ENCODE results near the gene RNF31.
A peak's percentile ranks its signal among the peaks of the same experiment; 100 is the strongest.

RNF31 gene

DNA sequence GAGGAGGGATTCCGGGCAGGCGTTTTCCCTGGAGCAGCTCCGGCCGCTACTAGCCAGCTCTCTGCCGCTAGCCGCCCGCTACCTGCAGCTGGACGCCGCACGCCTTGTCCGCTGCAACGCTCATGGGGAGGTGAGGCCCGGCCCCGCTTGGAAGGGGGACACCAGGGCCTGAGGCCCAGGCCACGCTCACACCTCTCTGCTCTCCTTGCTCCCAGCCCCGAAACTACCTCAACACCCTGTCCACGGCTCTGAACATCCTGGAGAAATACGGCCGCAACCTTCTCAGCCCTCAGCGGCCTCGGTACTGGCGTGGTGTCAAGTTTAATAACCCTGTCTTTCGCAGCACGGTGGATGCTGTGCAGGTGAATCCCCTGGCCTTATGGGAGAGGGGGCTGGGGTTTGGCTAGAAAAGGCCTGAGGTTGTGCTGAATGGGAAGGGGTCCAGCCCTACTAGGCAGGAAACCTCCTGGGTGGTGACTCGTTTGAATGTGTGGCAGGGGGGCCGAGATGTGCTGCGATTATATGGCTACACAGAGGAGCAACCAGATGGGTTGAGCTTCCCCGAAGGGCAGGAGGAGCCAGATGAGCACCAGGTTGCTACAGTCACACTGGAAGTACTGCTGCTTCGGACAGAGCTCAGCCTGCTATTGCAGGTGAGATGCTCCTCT lies 597 bp downstream of the RNF31 start:
- H3K4me3 ChIP-seq (ENCODE audit: low read length): peak overlapping the region; percentile 97
- DNase-seq (ENCODE audit: low read depth): no peak
- TF ChIP-seq, protein P1, sequence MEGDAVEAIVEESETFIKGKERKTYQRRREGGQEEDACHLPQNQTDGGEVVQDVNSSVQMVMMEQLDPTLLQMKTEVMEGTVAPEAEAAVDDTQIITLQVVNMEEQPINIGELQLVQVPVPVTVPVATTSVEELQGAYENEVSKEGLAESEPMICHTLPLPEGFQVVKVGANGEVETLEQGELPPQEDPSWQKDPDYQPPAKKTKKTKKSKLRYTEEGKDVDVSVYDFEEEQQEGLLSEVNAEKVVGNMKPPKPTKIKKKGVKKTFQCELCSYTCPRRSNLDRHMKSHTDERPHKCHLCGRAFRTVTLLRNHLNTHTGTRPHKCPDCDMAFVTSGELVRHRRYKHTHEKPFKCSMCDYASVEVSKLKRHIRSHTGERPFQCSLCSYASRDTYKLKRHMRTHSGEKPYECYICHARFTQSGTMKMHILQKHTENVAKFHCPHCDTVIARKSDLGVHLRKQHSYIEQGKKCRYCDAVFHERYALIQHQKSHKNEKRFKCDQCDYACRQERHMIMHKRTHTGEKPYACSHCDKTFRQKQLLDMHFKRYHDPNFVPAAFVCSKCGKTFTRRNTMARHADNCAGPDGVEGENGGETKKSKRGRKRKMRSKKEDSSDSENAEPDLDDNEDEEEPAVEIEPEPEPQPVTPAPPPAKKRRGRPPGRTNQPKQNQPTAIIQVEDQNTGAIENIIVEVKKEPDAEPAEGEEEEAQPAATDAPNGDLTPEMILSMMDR (conservative IDR thresholded peaks at IDR 0.05; ENCODE audit: low read length): no peak

DNA sequence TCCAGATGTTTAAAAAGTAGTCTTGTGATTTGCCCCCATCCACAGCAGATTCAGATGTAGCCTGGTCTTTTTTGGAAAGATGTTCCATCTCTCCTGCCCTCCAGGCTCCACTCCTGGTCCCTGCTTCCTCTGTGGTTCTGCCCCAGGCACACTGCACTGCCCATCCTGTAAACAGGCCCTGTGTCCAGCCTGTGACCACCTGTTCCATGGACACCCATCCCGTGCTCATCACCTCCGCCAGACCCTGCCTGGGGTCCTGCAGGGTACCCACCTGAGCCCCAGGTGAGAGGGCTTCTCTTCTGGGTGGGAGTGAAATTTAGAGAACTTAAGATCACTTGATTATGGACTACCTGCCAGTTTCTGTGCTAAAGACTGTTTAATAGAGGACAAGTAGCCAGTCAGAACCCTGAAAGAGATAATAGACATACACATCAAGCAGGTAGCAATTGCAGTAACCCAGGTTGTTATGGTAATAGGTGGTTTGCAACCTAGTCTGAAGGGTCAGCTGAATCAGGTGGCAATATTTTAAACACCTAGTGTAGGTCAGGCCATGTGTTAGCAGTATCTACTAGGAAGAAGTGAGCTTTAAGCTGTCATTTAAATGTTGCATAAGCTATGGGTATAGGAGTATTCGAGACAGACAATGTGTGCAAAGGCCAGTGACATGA lies 2.1 kb downstream of the RNF31 start:
- TF ChIP-seq, protein P1 (conservative IDR thresholded peaks at IDR 0.05; ENCODE audit: low read length): no peak
- no peak overlapping the region for H3K4me3 ChIP-seq (ENCODE audit: low read length)

DNA sequence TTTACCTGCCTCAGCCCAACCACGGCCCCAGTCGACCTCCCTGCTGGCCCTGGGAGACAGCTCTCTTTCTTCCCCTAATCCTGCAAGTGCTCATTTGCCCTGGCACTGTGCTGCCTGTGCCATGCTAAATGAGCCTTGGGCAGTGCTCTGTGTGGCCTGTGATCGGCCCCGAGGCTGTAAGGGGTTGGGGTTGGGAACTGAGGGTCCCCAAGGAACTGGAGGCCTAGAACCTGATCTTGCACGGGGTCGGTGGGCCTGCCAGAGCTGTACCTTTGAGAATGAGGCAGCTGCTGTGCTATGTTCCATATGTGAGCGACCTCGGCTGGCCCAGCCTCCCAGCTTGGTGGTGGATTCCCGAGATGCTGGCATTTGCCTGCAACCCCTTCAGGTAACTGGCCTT lies 2.8 kb downstream of the RNF31 start:
- no peak for DNase-seq (ENCODE audit: low read depth)
- TF ChIP-seq, protein P1 (conservative IDR thresholded peaks at IDR 0.05; ENCODE audit: low read length): no peak

More for the DNA sequence above, 2.1 kb downstream of the RNF31 start:
- DNase-seq (ENCODE audit: low read depth): no peak

DNA sequence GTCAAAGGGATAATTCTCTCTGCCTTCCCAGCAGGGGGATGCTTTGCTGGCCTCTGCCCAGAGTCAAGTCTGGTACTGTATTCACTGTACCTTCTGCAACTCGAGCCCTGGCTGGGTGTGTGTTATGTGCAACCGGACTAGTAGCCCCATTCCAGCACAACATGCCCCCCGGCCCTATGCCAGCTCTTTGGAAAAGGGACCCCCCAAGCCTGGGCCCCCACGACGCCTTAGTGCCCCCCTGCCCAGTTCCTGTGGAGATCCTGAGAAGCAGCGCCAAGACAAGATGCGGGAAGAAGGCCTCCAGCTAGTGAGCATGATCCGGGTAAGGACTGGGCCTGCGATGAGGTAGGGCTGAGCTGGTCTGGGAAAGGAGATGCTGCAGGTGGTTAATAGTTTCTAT lies 3.3 kb downstream of the RNF31 start:
- H3K4me3 ChIP-seq (ENCODE audit: low read length): no peak overlapping the region
- no peak for DNase-seq (ENCODE audit: low read depth)
- TF ChIP-seq, protein P1 (conservative IDR thresholded peaks at IDR 0.05; ENCODE audit: low read length): no peak

More for the DNA sequence above, 2.8 kb downstream of the RNF31 start:
- no peak overlapping the region for H3K4me3 ChIP-seq (ENCODE audit: low read length)

DNA sequence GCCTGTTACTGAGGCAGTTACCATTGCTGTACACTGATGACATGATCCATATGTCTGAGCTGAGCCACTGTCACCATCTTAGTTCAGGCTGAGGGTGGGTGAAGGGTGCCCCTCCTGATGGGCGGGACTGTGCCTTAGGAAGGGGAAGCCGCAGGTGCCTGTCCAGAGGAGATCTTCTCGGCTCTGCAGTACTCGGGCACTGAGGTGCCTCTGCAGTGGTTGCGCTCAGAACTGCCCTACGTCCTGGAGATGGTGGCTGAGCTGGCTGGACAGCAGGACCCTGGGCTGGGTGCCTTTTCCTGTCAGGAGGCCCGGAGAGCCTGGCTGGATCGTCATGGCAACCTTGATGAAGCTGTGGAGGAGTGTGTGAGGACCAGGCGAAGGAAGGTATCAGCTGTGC lies 3.7 kb downstream of the RNF31 start:
- TF ChIP-seq, protein P1 (conservative IDR thresholded peaks at IDR 0.05; ENCODE audit: low read length): no peak
- no peak for DNase-seq (ENCODE audit: low read depth)
- H3K4me3 ChIP-seq (ENCODE audit: low read length): no peak overlapping the region

DNA sequence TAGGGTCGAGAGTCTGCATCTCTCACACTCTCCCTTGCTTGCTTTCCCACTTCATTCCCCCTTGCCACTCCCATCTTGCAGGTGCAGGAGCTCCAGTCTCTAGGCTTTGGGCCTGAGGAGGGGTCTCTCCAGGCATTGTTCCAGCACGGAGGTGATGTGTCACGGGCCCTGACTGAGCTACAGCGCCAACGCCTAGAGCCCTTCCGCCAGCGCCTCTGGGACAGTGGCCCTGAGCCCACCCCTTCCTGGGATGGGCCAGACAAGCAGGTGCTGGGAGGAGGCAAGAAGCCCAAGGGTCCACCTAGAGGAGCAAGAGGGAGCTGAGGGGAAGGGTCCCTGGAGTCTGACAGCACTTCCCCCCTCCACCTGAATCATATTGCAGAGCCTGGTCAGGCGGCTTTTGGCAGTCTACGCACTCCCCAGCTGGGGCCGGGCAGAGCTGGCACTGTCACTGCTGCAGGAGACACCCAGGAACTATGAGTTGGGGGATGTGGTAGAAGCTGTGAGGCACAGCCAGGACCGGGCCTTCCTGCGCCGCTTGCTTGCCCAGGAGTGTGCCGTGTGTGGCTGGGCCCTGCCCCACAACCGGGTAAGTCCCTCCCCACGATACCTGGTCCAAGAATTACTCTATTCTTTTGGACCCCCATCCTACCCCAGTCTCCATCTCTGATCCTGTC lies 4.2 kb downstream of the RNF31 start:
- DNase-seq (ENCODE audit: low read depth): no peak

More for the DNA sequence above, 4.2 kb downstream of the RNF31 start:
- TF ChIP-seq, protein P1 (conservative IDR thresholded peaks at IDR 0.05; ENCODE audit: low read length): no peak
- H3K4me3 ChIP-seq (ENCODE audit: low read length): no peak overlapping the region
